Ovary (tissue), 9 donors: ENCODE results near the gene PRLH. TPM values are rescaled to one million over a fixed set of nuclear protein-coding genes. Genes with fewer than 3 reads are reported as not detected.

Experiments used
- DNase-seq, 5 donors: peaks; one replicate each; pipeline ENCODE4 v3.0.0-alpha.2; 2019 to 2020
- H3K27ac ChIP-seq, 2 donors: fragments of 200-600 bp; one replicate each; pipeline versions ENCODE4 v1.5.1 to v1.8.0; 2019 to 2022
- H3K27me3 ChIP-seq: fragments of 200-600 bp; one replicate; pipeline ENCODE4 v1.8.0; 2022
- H3K36me3 ChIP-seq: fragments of 200-600 bp; sonication (generic); one replicate; pipeline ENCODE4 v1.5.1; 2019
- H3K4me1 ChIP-seq: one replicate; pipeline ENCODE4 v1.8.1; 2013; ENCODE audit warnings: mild to moderate bottlenecking, moderate library complexity; ENCODE audit not compliant: insufficient read depth
- H3K4me3 ChIP-seq: fragments of 200-600 bp; sonication (generic); one replicate; pipeline ENCODE4 v1.5.1; 2017
- H3K9me3 ChIP-seq, 2 donors: fragments of 200-600 bp in 1 of 2; sonication (generic) in 1 of 2; one replicate each; pipeline versions ENCODE4 v1.5.1 to v1.8.1; 2013 to 2019; ENCODE audit warnings: mild to moderate bottlenecking in 1 of 2, moderate library complexity in 1 of 2
- EP300 ChIP-seq: sonication (generic); formaldehyde crosslinking; IDR thresholded peaks from one replicate; pipeline ENCODE4 v1.6.1; 2017; ENCODE audit warnings: antibody characterized with exemption
- POLR2A ChIP-seq: fragments of 450-650 bp; IDR thresholded peaks from one replicate; pipeline ENCODE4 v1.6.1; 2017; ENCODE audit warnings: antibody characterized with exemption, mild to moderate bottlenecking, moderate library complexity
- WGBS, 3 donors: extraction: QIAGEN DNeasy Blood & Tissue Kit in 1 of 3; methylation state at CpG; one replicate each; pipeline versions ENCODE4 v1.1.5 to v1.1.7; 2013 to 2017; 5-methylcytosine and 5-hydroxymethylcytosine counted together
- intact Hi-C, 4 donors: fragments of 100-400 bp; cut with DNase I; formaldehyde crosslinking; loops; one replicate each; pipeline versions ENCODE4 v1.11.0 to v1.15.1; 2022 to 2023
- polyA plus RNA-seq, 2 donors: library from polyadenylated mRNA; stranded (reverse); fragments of 200-250 nt in 1 of 2; fragments of 350-450 nt in 1 of 2; fragmentation: Illumina TruSeq in 1 of 2; extraction: RNeasy Lipid Tissue Mini Kit (QIAGEN cat#74804) in 1 of 2; gene quantifications; one replicate each; pipeline ENCODE4 v1.2.3, GENCODE V29; 2013 to 2014
- total RNA-seq, 7 donors: library from RNA; depleted of rRNA in 2 of 7; stranded (reverse); fragments of >200 nt in 2 of 7; fragmentation: NEBNext Ultra II Directional in 3 of 7; extraction: Animal tissue kit (Norgen Biotek cat#: 25700) in 3 of 7; gene quantifications; one replicate each; pipeline versions ENCODE4 v1.1.0 to v1.2.4, GENCODE V29; 2016 to 2023
- TF ChIP-seq, protein P1 (sequence below), 3 donors: fragments of 450-650 bp in 2 of 3; fragments of 200-600 bp in 1 of 3; IDR thresholded peaks; one replicate each; pipeline versions ENCODE4 v1.5.1 to v1.8.0; 2016 to 2022; ENCODE audit warnings: antibody characterized with exemption in 3 of 3, mild to moderate bottlenecking in 1 of 3
- donor health status: DM: no; HTN: no; CAD: no; lungs with moderate emphysema.
- donor health status: DM: no; HTN: no; CAD: no.
- donor health status: Bipolar disorder and iron deficiency.
- donor health status: DM: yes; HTN: yes; CAD: no.
- donor health status: DM: no; HTN: no; CAD: no.
- donor health status: DM: yes; HTN: yes; CAD: no.

The PRLH gene
- total and polyA plus RNA-seq, 9 donors, result not detected

DNA sequence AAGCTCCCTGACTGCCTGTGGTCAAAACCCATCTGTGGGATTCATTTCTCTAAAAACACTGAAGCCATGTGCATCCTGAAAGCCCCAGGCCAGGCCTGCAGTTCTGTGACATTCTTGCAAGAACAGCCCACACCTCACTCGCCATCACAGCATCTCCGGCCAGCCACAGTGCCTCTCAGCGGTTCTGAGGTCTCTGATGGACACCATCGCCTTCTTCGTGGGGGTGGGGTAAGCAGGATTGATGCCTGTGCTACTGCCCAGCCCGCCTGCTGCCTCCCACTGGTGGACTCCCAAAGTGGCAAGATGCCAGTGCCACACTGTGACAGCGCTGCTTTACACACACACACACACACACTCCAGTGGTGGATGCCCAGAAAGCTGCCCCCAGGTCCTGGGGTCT, 5.2 kb upstream of the PRLH start:
- no peaks in the 10 kb centered on the region for H3K27me3 ChIP-seq
- H3K4me3 ChIP-seq, result no peak overlapping the region
- TF ChIP-seq EP300 (no peak), POLR2A (no peak)
- TF ChIP-seq, protein P1, sequence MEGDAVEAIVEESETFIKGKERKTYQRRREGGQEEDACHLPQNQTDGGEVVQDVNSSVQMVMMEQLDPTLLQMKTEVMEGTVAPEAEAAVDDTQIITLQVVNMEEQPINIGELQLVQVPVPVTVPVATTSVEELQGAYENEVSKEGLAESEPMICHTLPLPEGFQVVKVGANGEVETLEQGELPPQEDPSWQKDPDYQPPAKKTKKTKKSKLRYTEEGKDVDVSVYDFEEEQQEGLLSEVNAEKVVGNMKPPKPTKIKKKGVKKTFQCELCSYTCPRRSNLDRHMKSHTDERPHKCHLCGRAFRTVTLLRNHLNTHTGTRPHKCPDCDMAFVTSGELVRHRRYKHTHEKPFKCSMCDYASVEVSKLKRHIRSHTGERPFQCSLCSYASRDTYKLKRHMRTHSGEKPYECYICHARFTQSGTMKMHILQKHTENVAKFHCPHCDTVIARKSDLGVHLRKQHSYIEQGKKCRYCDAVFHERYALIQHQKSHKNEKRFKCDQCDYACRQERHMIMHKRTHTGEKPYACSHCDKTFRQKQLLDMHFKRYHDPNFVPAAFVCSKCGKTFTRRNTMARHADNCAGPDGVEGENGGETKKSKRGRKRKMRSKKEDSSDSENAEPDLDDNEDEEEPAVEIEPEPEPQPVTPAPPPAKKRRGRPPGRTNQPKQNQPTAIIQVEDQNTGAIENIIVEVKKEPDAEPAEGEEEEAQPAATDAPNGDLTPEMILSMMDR (IDR thresholded peaks at IDR 0.05), result no peak
- no peak overlapping the region for H3K27ac ChIP-seq
- no peaks in the 10 kb centered on the region for H3K9me3 ChIP-seq
- H3K36me3 ChIP-seq, result no peaks in the 10 kb centered on the region
- DNase-seq, result peak in 2 of 5 donors; percentile 22 to 37
- intact Hi-C loops, result loop anchor here in 1 of 4 donors (2.0 kb wide), 1 partner anchor 44 kb away; no protein-coding TSS in a partner anchor
- WGBS, 3 donors, result 84 to 92% (median 91%) methylated on average over 7 of the region's 7 CpGs
- peaks cover 14% of the 10 kb centered on the region for H3K4me1 ChIP-seq

DNA sequence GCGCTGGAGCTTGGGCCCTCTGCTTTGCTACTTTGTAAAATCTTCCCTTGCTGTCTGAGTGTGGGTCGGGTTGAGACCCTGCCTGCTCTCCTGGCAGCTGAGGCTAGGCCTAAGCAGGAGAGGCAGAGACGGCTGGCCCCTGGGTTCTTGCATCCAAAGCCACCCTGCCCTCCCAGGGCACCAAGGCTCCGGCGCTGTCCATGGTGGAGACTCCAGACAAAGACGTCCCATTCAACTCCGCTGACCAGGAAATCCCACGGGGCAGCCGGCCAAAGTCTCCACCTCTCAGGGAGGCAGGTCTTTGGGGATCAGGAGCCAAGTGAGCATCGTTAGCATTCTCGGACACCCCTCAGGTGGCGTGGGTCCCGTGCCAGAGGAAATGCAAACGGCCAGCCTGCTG, 2.6 kb upstream of the PRLH start:
- Histone ChIP-seq H3K36me3 (no peaks in the 10 kb centered on the region), H3K27me3 (no peaks in the 10 kb centered on the region), H3K9me3 (no peaks in the 10 kb centered on the region), H3K4me1 (peaks cover 7% of the 10 kb centered on the region), H3K27ac (no peak overlapping the region), H3K4me3 (no peak overlapping the region)
- intact Hi-C loops, result no loop called here
- peak in 3 of 5 donors; percentile 26 to 52 (median 37) for DNase-seq
- TF ChIP-seq, protein P1 (IDR thresholded peaks at IDR 0.05), result no peak
- WGBS, 3 donors, result 13 to 19% (median 18%) methylated on average over 14 of the region's 14 CpGs

DNA sequence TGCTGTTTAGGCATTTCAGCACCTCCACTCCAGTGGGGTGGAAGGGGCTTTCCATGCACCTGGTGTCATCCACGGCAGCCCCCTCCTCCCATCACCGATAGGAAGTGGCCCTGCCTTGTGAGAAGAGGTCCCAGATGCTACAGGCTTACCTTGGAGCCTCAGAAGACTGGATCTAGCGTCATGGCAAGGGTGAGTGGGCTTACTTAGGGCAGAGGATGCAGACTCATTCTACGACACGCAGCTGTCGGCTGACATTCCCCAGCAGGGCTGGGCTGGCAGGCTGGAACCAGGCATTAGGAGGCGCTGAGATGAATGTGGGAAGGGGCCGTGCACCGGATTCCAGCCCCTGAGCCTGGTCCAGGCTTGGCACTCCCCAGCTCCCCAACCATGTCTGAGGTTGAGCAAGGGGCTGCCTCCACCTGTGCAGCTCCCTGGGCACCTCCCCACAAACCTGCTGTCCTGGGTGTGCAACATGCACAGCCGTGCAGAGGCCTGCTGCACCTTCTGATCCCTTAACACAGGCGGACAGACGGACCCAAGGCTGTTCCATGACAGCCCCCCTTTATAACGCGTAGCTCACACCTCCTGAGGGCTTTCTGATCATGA, 1.7 kb upstream of the PRLH start:
- DNase-seq, result peak in 2 of 5 donors; percentile 11 to 24
- TF ChIP-seq, protein P1 (IDR thresholded peaks at IDR 0.05), result no peak
- TF ChIP-seq EP300, result no peak
- no peak for TF ChIP-seq POLR2A
- Histone ChIP-seq H3K4me3 (no peak overlapping the region), H3K4me1 (no peaks in the 10 kb centered on the region), H3K27me3 (no peaks in the 10 kb centered on the region), H3K27ac (no peak overlapping the region), H3K9me3 (no peaks in the 10 kb centered on the region), H3K36me3 (no peaks in the 10 kb centered on the region)
- intact Hi-C loops, result no loop called here
- WGBS, 3 donors, result 74 to 87% (median 74%) methylated on average over 12 to 14 of the region's 14 CpGs

DNA sequence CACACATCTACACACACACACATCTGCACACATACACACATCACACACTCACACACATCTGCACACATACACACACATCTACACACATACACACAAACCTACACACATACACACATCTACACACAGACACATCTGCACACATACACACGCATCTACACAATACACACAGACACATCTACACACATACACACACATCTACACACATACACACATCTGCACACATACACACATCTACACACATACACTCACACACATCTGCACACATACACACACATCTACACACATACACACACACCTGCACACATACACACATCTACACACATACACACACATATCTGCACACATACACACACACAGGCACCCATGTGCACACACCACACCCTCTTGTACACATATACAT, 400 bp upstream of the PRLH start:
- Histone ChIP-seq H3K9me3 (no peaks in the 10 kb centered on the region), H3K36me3 (no peaks in the 10 kb centered on the region), H3K4me1 (no peaks in the 10 kb centered on the region), H3K27ac (no peak overlapping the region), H3K27me3 (no peaks in the 10 kb centered on the region), H3K4me3 (no peak overlapping the region)
- WGBS, 3 donors, result 93 to 98% (median 95%) methylated on average over 1 of the region's 1 CpG
- TF ChIP-seq EP300, result no peak
- TF ChIP-seq POLR2A, result no peak
- TF ChIP-seq, protein P1 (IDR thresholded peaks at IDR 0.05), result no peak
- no peak for DNase-seq
- intact Hi-C loops, result no loop called here
